CD4-positive, alpha-beta T cell treated with Interleukin-6 for 4 hours (primary cell): ENCODE results near the gene KCTD15.

Experiments used
- DNase-seq: peaks from one replicate; pipeline ENCODE4 v3.0.0-alpha.2; 2020; ENCODE audit warnings: mixed read lengths

Gene KCTD15

GRCh38 chr19:33861950-33862349 lies 65.3 kb downstream of the KCTD15 start:
- DNase-seq, result no peak

GRCh38 chr19:33862981-33863380 lies 66.3 kb downstream of the KCTD15 start:
- DNase-seq, result no peak

GRCh38 chr19:33863436-33863835 lies 66.8 kb downstream of the KCTD15 start:
- DNase-seq, result no peak

- DNase-seq, result no peak
Observed at GRCh38 chr19:33864311-33864850, 67.7 kb downstream of the KCTD15 start.

- DNase-seq, result no peak
Observed at GRCh38 chr19:33865306-33865705, 68.6 kb downstream of the KCTD15 start.
